GM23338 (cell line): Measurements from ENCODE around the gene HMGN4. TPM values are rescaled to one million over a fixed set of nuclear protein-coding genes. Genes with fewer than 3 reads are reported as not detected.

Experiments
- ATAC-seq: fragments of 200-7000 bp; cut with Tn5 transposase; 3 replicates; pipeline ENCODE4 v1.9.1; 2020
- DNase-seq: peaks from one replicate; pipeline ENCODE4 v3.0.0-alpha.2; 2015; ENCODE audit warnings: low spot score
- H2AFZ ChIP-seq: fragments of 200-600 bp; sonication (generic); 2 replicates; pipeline ENCODE4 v1.8.0; 2016; ENCODE audit warnings: antibody characterized with exemption, mild to moderate bottlenecking, moderate library complexity
- H3F3A ChIP-seq: fragments of 200-600 bp; sonication (generic); replicated peaks from 2 replicates; pipeline ENCODE4 v1.8.0; 2017; ENCODE audit warnings: antibody characterized with exemption, mixed run types, low read depth
- H3K27ac ChIP-seq: fragments of 200-600 bp; sonication (generic); 2 replicates; pipeline ENCODE4 v1.6.1; 2016; ENCODE audit warnings: low read depth
- H3K27me3 ChIP-seq: fragments of 200-600 bp; sonication (generic); 2 replicates; pipeline ENCODE4 v1.8.0; 2016; ENCODE audit warnings: mild to moderate bottlenecking, mixed run types, moderate library complexity; ENCODE audit not compliant: insufficient read depth
- H3K36me3 ChIP-seq: fragments of 200-600 bp; sonication (generic); 2 replicates; pipeline ENCODE4 v1.8.0; 2016; ENCODE audit warnings: mild to moderate bottlenecking; ENCODE audit not compliant: insufficient read depth
- H3K4me1 ChIP-seq: fragments of 200-600 bp; sonication (generic); 2 replicates; pipeline ENCODE4 v1.8.0; 2016; ENCODE audit warnings: mild to moderate bottlenecking, moderate library complexity; ENCODE audit not compliant: insufficient read depth
- H3K4me2 ChIP-seq: fragments of 200-600 bp; sonication (generic); 2 replicates; pipeline ENCODE4 v1.7.1; 2017; ENCODE audit warnings: mixed run types
- H3K4me3 ChIP-seq: fragments of 200-600 bp; sonication (generic); 2 replicates; pipeline ENCODE4 v1.6.1; 2016; ENCODE audit warnings: mixed run types
- H3K79me2 ChIP-seq: fragments of 200-600 bp; sonication (generic); replicated peaks from 2 replicates; pipeline ENCODE4 v1.8.0; 2017; ENCODE audit warnings: mild to moderate bottlenecking; ENCODE audit not compliant: insufficient read depth
- H3K9me2 ChIP-seq: fragments of 200-600 bp; sonication (generic); 2 replicates; pipeline ENCODE4 v1.8.0; 2017; ENCODE audit not compliant: insufficient read depth
- H4K20me1 ChIP-seq: fragments of 200-600 bp; sonication (generic); replicated peaks from 2 replicates; pipeline ENCODE4 v1.8.0; 2017; ENCODE audit warnings: mild to moderate bottlenecking; ENCODE audit not compliant: insufficient read depth
- H3K27ac Mint-ChIP-seq: 2 replicates; pipeline ENCODE4 v1.8.0; 2020; ENCODE audit warnings: inconsistent platforms, mild to moderate bottlenecking, moderate library complexity, mixed read lengths
- H3K27me3 Mint-ChIP-seq: 3 replicates; pipeline ENCODE4 v1.8.0; 2022; ENCODE audit warnings: low read depth, mild to moderate bottlenecking, moderate library complexity, mixed read lengths, inconsistent platforms; ENCODE audit not compliant: insufficient read depth, poor library complexity
- H3K36me3 Mint-ChIP-seq: 3 replicates; pipeline ENCODE4 v1.8.0; 2021; ENCODE audit warnings: low read depth, mild to moderate bottlenecking, inconsistent platforms, moderate library complexity, mixed read lengths
- H3K4me1 Mint-ChIP-seq: 3 replicates; pipeline ENCODE4 v1.8.0; 2020; ENCODE audit warnings: mild to moderate bottlenecking, inconsistent platforms, mixed read lengths
- H3K4me3 Mint-ChIP-seq: 3 replicates; pipeline ENCODE4 v1.8.0; 2021; ENCODE audit warnings: moderate library complexity, mild to moderate bottlenecking, inconsistent platforms, mixed read lengths
- H3K9me3 Mint-ChIP-seq: 3 replicates; pipeline ENCODE4 v1.8.0; 2020; ENCODE audit warnings: moderate library complexity, mild to moderate bottlenecking, inconsistent platforms, mixed read lengths
- CREB1 ChIP-seq: fragments of 250-450 bp; sonication (Bioruptor Pico); IDR thresholded peaks from 2 replicates; pipeline ENCODE4 v1.5.0; 2020; ENCODE audit warnings: low read depth, mild to moderate bottlenecking, moderate library complexity
- CTCF ChIP-seq, 2 experiments: fragments of 200-600 bp in 1 of 2; sonication (generic) in 1 of 2; conservative IDR thresholded peaks; 2 replicates each; pipeline versions ENCODE4 v1.5.1 to v1.6.1; 2016 to 2017; ENCODE audit warnings: antibody characterized with exemption in 2 of 2, low read depth in 2 of 2, mild to moderate bottlenecking in 2 of 2, moderate library complexity in 1 of 2
- ETS1 ChIP-seq: IDR thresholded peaks from 2 replicates; pipeline ENCODE4 v1.6.1; 2016; ENCODE audit warnings: antibody characterized with exemption
- EZH2 ChIP-seq: fragments of 200-600 bp; sonication (generic); IDR thresholded peaks from one replicate; pipeline ENCODE4 v1.8.0; 2017; ENCODE audit warnings: antibody characterized with exemption, mild to moderate bottlenecking, low read depth; ENCODE audit not compliant: unreplicated experiment
- EZH2phosphoT487 ChIP-seq: fragments of 200-600 bp; sonication (generic); IDR thresholded peaks from one replicate; pipeline ENCODE4 v1.8.1; 2018; ENCODE audit warnings: antibody characterized with exemption; ENCODE audit not compliant: unreplicated experiment
- JUNB ChIP-seq: IDR thresholded peaks from one replicate; pipeline ENCODE4 v1.6.1; 2016; ENCODE audit warnings: antibody characterized with exemption; ENCODE audit not compliant: unreplicated experiment
- NANOG ChIP-seq: IDR thresholded peaks from 2 replicates; pipeline ENCODE4 v1.6.1; 2016; ENCODE audit warnings: antibody characterized with exemption, borderline replicate concordance
- POLR2AphosphoS5 ChIP-seq: IDR thresholded peaks from 2 replicates; pipeline ENCODE4 v1.6.1; 2016; ENCODE audit warnings: antibody characterized with exemption, low read depth
- REST ChIP-seq: IDR thresholded peaks from one replicate; pipeline ENCODE4 v1.6.1; 2018; ENCODE audit warnings: antibody characterized with exemption; ENCODE audit not compliant: unreplicated experiment
- STAT1 ChIP-seq: IDR thresholded peaks from one replicate; pipeline ENCODE4 v1.6.1; 2016; ENCODE audit warnings: antibody characterized with exemption; ENCODE audit not compliant: unreplicated experiment
- ZNF114 ChIP-seq: fragments of 250-450 bp; sonication (Bioruptor Pico); IDR thresholded peaks from 2 replicates; pipeline ENCODE4 v1.5.0; 2020; ENCODE audit warnings: mild to moderate bottlenecking, moderate library complexity
- ZNF331 ChIP-seq: fragments of 250-450 bp; sonication (Bioruptor Pico); IDR thresholded peaks from 2 replicates; pipeline ENCODE4 v1.5.0; 2020; ENCODE audit warnings: low read depth, mild to moderate bottlenecking, moderate library complexity
- ZNF462 ChIP-seq: fragments of 250-450 bp; sonication (Bioruptor Pico); IDR thresholded peaks from 2 replicates; pipeline ENCODE4 v1.5.0; 2020; ENCODE audit warnings: mild to moderate bottlenecking, moderate library complexity
- polyA plus RNA-seq: library from polyadenylated mRNA; unstranded; fragments of >200 nt; fragmentation: Nextera tagmentation; extraction: Ambion mirVana; gene quantifications from 2 replicates; pipeline ENCODE4 v1.2.1, GENCODE V29; 2016
- total RNA-seq: library from RNA; depleted of rRNA; stranded (reverse); fragments of >200 nt; shearing (Covaris generic); gene quantifications from 2 replicates; pipeline ENCODE4 v1.2.3, GENCODE V29; 2014

The HMGN4 gene
- total and polyA plus RNA-seq, 2 experiments from 2014 or later = 35.3 to 91.4 TPM

- Histone ChIP-seq H3K4me2 (no peak overlapping the region), H3K36me3 (no peaks in the 10 kb centered on the region), H3K9me2 (no peaks in the 10 kb centered on the region), H2AFZ (no peak overlapping the region), H3K79me2 (peaks cover 5% of the 10 kb centered on the region; the same call in 1 of the 2 replicates), H3K27me3 (no peaks in the 10 kb centered on the region), H4K20me1 (no peaks in the 10 kb centered on the region), H3F3A (0 out of 2 replicates have a peak, but pooled peaks cover 3% of the 10 kb centered on the region), H3K27ac (no peak overlapping the region), H3K4me3 (no peak overlapping the region), H3K4me1 (peaks cover 17% of the 10 kb centered on the region; the same call in 1 of the 2 replicates)
- Mint-ChIP-seq H3K36me3 (peaks cover 4% of the 10 kb centered on the region), H3K9me3 (peaks cover 4% of the 10 kb centered on the region; the same call in 2 of the 3 replicates), H3K27ac (no peak overlapping the region), H3K4me3 (no peak overlapping the region), H3K4me1 (peaks cover 23% of the 10 kb centered on the region), H3K27me3 (peaks cover 8% of the 10 kb centered on the region)
- no peak for DNase-seq
- TF ChIP-seq EZH2 = no peak
- no peak for TF ChIP-seq POLR2AphosphoS5
- no peak for TF ChIP-seq STAT1
- no peak for TF ChIP-seq NANOG
- no peak for TF ChIP-seq CTCF (conservative IDR thresholded peaks at IDR 0.05; ENCODE audit: low read depth in 2 of 2)
- TF ChIP-seq ETS1 = no peak
- TF ChIP-seq REST = no peak
- no peak for TF ChIP-seq CREB1 (CRISPR knock-in tag)
- TF ChIP-seq ZNF462 = no peak
- TF ChIP-seq JUNB = no peak
- no peak for TF ChIP-seq EZH2phosphoT487
- no peak for TF ChIP-seq ZNF331 (CRISPR knock-in tag)
- TF ChIP-seq ZNF114 = no peak
- ATAC-seq = no peak
These were observed 18.8 kb upstream of the HMGN4 start for GRCh38 chr6:26519359-26519758.
